HTERT RPE-1 (cell line): ENCODE data around the gene HK2.
"Not testable (repeated sequence)": the region's sequence is repeated elsewhere in the genome, so short reads cannot be mapped to it uniquely, and the experiment has no call there.

Source experiments
- in situ Hi-C: fragments of 300-500 bp; cut with MboI; formaldehyde crosslinking; loops from 4 replicates; pipeline ENCODE4 v1.14.3; 2020; ENCODE audit warnings: low sequenced_read_pairs

The HK2 gene

DNA sequence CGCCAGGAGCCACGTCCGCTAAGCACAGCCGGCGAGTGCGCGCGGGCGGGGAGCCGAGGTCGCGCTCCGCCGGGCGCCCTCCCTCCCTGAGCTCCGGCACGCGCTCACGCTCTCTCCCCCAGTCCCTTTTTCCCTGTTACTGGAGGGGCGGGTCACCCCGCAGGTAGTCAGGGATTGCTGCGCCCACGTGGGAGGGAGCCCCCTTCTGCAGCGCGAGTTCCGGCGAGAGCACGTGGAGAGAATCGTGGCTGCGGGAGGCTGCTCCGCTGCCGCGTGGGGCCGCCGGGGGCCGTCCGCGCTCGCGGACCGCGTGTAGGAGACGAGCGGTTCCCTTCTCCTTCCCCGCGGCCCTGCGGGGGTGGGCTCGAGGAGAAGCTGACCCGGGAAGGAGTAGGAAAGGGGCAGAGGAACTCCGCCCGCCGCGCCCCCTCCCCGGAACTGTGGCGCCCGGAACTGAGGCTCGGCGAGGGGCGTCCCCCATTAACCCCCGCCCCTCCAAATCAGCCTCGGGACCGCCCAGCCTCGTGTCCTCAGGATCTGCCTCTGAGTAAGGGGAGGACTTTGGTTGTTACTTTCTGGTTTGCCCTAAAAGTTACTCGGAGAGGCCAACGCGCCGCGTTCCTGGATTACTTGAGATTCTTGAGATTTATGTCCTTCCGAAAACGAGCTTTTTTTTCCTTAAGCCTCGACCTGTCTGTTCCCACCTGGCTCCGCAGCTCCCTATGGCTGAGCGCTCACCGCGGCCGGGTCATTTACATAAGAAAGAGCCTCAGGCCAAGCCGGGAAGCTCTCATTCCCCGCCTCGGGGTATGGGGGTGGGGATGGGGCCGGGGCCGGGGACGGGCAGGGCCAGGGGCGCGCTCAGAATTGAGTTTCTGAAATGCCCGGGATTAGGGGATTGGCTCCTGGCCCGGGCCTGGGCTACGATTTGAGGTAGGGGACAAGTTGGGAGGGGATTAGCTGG lies 1.1 kb downstream of the HK2 start:
- in situ Hi-C loops: no loop called here

DNA sequence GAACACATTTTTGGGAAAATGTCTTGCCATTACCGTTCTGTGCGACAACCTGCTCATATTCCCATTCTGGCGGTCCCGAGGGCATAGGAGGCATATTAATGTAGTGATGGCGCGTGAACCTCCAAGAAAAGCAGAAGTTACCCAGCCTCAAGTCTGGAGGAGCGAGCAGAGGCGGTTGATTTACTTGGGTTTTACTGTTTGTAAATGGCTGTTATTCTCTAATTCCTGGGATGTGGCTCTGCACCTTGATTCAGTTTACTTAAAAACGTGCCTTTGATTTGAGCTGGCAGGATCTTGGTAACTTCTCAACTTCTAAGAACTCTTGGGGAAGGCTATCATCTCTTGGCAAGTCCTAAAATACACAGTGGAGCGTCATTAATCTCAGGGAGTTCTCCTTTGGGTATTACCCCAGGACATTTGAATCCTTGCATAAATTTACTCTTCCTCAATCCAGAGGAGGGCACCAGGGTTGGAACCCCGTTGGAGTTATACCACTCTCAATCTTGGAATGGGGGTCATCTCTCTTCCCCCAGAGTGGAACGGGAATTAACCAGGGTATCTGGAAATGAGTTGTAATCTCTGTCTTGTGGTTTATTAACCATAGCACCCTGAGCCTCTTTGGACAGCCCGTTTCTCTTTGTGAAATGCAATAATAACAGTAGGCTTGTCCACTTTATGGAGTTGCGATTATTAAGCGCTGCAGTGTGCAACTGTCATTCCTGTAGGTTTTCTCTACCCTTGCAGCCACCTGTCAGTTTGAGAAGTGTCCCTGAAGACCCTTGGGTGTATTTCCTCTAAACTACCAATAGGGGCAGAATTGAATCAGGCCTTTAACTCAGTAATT lies 2.1 kb downstream of the HK2 start:
- in situ Hi-C loops: no loop called here

DNA sequence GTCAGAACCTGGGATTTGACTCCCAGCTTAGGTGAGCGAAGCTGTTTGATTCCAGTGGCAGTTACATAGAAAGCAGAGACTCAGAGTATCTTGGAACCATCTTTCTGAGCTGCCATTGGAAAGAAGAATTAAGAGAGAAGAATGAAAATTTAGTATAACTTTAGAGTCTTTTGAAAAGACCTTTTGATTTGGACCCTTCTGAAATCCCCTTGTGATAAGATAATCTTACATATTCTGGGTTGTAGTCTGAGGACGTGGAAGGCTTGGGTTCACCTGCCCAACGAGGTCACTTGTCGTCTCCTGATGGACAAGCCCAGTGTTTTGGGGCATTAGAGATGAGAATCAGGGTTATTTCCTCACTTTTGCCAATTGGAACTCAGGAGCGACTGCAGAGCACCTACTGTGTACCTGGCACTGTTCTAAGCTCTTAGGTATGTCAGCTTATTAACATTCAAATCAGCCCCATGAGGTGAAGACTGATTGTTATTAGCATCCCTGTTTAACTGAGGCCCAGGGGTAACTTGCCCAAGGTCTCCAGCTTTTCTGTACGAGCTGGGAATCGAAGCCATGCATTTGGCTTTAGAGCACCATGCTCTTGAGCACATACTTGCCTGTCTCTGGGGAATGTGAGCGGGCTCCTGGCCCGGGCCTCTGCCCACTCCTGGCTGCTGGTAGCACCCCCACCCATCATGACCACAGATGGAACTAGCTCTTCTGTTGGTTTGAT lies 2.9 kb downstream of the HK2 start:
- in situ Hi-C loops: no loop called here

DNA sequence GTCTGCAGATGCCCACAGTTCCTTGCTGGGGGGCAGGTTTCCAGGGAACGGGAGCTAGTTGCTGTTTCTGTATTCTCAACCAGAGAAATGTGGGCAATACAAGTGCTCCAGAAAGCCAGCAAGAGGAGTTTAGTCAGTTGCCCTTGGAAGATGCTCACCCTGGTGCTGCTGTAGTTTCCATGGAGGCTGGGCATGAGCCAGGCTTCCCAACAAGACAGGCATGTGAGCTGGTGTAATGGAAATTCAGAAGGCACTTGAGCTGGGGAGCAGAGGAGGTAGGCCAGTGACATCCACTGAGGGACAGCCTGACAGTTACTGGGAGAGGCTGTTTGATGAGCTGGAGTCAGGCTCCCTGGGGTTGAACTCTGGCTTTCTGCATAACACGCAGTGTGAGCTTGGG lies 7.7 kb downstream of the HK2 start:
- in situ Hi-C loops: no loop called here

DNA sequence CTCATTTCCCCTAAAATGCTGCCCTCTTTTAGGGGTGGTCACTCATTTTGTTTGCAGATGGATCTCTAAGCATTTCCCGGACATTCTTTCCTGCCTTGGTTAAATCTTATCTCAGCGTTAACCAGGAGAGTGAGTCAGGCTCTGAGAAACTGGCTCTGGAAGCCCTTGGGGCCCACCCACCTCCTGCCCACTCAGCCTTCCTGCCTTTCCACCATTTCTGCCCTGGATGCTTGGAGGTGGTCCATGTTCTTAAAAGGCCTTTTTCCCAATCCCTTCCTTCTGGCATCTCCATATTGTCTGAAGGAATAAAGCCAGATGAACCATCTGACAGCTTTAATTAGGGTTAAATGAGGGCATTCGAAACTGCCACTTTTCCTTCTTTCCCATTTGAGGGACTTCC lies 9.5 kb downstream of the HK2 start:
- in situ Hi-C loops: no loop called here

DNA sequence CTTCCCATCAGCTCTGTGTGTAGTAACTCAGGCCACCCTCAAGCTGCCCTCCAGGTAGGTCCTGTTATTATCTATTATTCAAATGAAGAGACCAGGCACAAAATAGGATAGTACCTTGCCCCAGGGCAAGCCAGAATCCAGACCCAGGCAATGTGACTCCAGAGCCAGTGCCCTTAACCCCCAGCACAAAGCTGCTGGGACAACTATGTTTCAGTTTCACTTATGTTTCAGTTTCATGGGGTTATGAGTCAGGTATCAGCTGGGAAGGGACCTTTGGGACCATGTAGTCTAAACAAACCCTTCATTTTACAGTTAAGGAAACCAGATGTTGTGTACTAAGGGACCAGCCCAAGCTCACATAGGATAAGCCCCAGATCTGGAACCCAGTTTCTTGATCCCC lies 10.0 kb downstream of the HK2 start:
- in situ Hi-C loops: no loop called here

DNA sequence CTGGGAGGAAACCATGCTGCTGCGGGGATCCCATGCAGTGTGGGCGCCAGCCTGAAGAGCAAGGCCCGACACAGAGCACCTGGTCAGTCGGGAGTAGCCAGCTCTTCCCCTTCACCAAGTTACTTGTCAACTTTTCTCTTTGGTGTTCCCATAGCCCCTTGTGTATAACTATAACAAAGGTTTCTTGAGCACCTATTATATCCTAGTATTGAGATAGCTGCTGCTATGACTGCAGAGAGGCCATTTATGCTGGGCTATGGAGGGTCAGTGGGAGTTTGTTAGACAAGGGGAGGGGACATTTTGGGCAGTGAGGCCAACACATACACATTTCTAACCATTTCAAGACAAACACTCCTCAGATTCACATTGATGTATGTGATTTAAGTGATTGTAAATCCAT lies 10.8 kb downstream of the HK2 start:
- in situ Hi-C loops: no loop called here

DNA sequence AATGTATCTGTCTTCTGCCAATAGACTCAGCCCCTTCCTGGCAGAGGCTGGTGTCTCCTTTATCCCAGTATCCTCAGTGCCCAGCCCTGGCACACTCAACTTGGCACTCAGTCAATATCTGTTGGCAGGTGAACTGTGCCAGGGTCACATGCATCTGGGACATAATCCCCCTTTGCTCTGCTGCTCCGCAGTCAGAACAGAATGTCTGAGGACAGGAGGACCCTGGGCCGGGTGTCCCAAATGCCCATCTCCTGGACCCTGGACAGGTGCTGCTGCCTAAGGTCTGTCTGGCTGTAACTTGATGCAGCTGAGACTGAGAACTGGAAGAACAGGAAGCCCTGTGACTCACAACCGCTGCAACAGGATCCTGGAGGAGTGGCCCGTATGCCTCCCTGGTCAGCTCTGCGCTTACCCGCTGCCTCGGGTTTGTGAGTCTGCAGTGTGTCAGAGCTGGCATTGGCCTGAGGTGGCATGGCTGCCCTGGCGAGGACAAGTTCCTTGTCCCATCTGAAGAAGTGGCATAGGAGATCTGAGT lies 11.4 kb downstream of the HK2 start:
- in situ Hi-C loops: no loop called here

- in situ Hi-C loops: no loop called here
Measured at GRCh38 chr2:74845991-74846390, 12.1 kb downstream of the HK2 start.

DNA sequence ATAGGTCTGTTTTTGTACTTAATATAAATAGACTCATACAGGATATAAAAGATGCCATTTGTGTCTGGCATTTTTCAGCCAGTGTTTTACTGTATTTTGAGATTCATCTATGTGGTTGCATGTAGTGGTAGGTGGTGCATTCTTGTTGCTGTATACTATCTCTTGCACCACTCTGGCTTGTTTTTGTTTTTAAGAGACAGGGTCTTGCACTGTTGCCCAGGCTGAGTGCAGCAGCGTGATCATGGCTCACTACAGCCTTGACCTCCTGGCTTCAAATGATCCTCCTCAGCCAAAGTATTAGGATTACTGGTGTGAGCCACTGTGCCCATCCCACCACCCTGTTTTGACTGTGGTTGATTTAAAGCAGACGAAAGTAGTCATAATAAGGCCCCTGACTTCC lies 12.6 kb downstream of the HK2 start:
- in situ Hi-C loops: no loop called here

DNA sequence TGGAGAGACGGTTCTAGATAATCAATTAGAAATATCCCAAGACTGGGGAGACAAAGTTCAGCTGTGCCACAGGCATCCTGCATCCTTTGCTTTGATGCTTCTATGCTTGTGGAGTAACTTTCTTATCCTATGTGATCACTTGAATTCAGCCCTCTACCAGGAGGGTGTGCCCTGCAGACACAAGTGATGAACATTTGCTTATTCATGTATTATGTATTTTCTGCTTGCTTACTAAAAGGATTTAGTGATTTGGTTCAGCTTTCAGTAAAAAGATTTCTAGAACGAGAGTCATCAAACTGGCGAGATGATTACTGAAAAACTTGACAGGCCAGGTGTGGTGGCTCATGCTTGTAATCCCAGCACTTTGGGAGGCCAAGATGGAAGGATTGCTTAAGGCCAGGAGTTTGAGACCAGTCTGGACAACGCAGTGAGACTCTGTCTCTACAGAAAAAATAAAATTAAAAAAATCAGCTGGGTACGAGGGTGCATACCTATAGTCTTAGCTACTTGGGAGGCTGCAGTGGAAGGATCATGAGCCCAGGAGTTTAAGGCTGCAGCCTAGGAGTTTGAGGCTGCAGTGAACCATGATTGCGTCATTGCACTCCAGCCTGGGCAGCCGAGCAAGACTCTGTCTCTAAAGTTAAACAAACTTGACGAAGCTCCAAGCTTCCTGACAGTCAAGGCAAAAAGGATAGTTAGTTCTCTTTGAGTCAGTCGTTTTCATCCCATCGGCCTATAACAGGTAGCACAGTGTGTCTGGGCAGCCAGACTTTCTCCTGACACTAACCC lies 13.3 kb downstream of the HK2 start:
- in situ Hi-C loops: no loop called here

DNA sequence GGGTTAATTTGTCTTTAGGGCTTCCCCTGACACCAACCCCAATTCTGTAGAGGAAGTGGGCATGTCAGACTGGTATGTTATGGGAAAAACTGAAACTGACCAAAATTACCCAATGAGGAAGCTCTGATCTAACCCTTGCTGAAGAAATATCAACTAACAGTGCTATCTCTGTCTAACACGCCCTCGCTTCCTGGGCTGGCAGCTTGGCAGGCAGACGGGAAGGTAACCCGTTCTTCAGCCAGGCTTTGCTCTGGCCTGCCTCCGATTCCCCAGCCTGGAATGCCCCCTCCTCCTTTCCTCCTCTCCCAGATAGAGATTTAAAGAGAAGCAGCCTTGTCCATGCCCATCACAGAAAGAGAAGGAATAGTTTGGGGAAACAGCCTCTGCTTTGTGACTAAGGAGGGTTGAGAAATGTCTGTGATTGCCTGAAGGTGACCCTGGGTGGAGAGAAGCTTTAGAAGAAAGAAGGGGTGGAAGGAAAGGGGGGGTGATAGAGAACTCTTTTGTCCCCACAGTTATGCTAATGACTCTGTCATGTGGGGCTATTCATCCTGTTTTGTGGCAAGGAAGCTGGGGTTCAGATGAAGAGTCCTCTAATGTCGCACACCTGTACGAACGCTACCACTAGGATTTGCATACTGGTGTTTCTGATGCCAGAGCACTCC lies 15.4 kb downstream of the HK2 start:
- in situ Hi-C loops: no loop called here

DNA sequence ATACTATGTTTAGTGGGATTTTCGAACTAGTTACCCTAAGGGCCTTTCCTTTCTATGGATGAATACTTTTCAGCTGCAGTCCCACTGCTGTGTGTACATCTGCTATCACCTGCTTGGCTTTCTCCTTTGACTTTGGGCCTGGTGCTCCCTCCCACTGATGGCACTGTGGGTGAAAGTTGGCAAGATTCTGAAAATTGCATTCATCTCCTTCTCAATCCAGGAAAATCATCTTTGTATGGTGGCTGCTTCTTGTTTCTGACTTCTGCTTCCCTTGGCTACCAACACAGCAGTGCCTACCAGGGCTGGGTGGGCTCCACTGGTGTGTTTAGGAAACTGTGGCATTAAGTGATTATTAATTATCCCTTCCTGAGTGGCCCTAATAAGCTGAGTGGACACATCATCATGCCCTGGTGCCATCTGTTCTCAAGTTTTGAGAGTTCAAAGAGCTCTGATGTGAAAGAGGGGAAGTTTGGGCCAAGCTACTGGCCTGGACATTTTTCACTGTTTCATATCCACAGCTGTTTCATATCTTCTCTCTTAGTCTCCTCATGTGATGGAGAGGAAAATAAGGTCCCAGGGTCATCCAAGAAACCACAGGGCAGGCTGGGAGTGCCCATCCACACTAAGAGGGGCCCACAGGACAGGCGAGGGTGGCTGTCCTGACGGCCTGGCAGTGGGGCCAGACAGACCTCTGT lies 16.7 kb downstream of the HK2 start:
- in situ Hi-C loops: no loop called here

- in situ Hi-C loops: no loop called here
Measured at GRCh38 chr2:74851191-74851566, 17.3 kb downstream of the HK2 start.

GRCh38 chr2:74853360-74853759 lies 19.4 kb downstream of the HK2 start:
- in situ Hi-C loops: not testable (repeated sequence)

- in situ Hi-C loops: no loop called here
Measured at GRCh38 chr2:74854401-74854800, 20.5 kb downstream of the HK2 start.

- in situ Hi-C loops: not testable (repeated sequence)
Measured at GRCh38 chr2:74855114-74855707, 21.3 kb downstream of the HK2 start.

DNA sequence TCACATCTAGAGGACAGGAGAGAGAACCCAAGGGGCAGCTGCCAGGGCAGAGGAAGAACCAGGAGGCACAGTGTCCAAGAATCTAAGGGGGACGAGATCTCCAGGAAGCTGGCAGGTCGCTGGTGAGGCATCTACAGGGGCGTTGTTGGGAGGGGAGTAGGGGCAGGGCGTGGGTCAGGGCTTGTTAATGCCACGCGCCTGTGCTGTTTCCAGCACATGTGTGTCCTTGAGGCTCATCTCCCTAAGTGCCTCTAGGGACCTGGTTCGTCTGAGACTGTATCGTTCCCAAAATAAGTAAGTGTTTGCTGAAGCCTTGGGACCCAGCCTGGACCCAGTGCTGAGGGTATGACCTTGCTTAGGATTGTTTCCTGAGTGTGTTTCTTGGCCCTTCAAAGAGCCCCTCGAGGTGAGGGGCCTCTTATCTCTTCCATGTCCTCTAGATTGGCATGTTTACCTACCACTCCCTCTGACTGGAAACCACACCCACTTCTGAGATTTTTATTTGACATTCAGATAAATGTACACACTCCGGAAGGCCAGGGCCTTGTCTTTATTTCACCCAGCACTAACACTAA lies 22.2 kb downstream of the HK2 start:
- in situ Hi-C loops: no loop called here
